K562 (cell line): ENCODE measurements around the gene TMEM88. TPM values are rescaled to one million over a fixed set of nuclear protein-coding genes. Genes with fewer than 3 reads are reported as not detected.

Source experiments
- DIDO1 ChIP-seq: fragments of 450-650 bp; IDR thresholded peaks from 2 replicates; pipeline ENCODE4 v1.6.1; 2016; ENCODE audit warnings: low read depth, missing biosample characterization, missing genetic modification characterization
- GABPB1 ChIP-seq: sonication (generic); formaldehyde crosslinking; IDR thresholded peaks from 2 replicates; pipeline ENCODE4 v1.8.0; 2022; ENCODE audit warnings: mild to moderate bottlenecking, missing genetic modification reagents
- HNRNPH1 ChIP-seq: fragments of 200-400 bp; formaldehyde crosslinking; optimal IDR thresholded peaks from 2 replicates; pipeline ENCODE3; 2017; ENCODE audit warnings: low read depth, mild to moderate bottlenecking, low read length, moderate library complexity
- MCM7 ChIP-seq, 2 experiments: fragments of 450-650 bp; IDR thresholded peaks; 2 replicates each; pipeline ENCODE4 v1.6.1; 2016 to 2018
- NR0B1 ChIP-seq: fragments of 450-650 bp; IDR thresholded peaks from one replicate; pipeline ENCODE4 v1.6.1; 2018; ENCODE audit warnings: mild to moderate bottlenecking, moderate library complexity; ENCODE audit not compliant: partially characterized antibody
- NR4A1 ChIP-seq, 2 experiments: fragments of 250-450 bp in 1 of 2; fragments of 450-650 bp in 1 of 2; sonication (Bioruptor Pico) in 1 of 2; IDR thresholded peaks; 2 replicates each; pipeline versions ENCODE4 v1.4.0 to v1.6.1; 2016 to 2020; ENCODE audit warnings: mild to moderate bottlenecking in 2 of 2, missing compliant biosample characterization in 1 of 2, missing genetic modification characterization in 1 of 2, moderate library complexity in 1 of 2
- TEAD2 ChIP-seq: fragments of 450-650 bp; IDR thresholded peaks from 2 replicates; pipeline ENCODE4 v1.6.1; 2016; ENCODE audit warnings: missing genetic modification characterization, control low read depth, missing compliant biosample characterization
- TFAM ChIP-seq: fragments of 250-450 bp; sonication (Bioruptor Pico); conservative IDR thresholded peaks from 2 replicates; pipeline ENCODE4 v1.5.0; 2021; ENCODE audit warnings: mild to moderate bottlenecking, moderate library complexity
- TRIM28 ChIP-seq: fragments of 450-650 bp; IDR thresholded peaks from 2 replicates; pipeline ENCODE4 v1.6.1; 2017
- XRCC5 ChIP-seq: fragments of 200-400 bp; formaldehyde crosslinking; IDR thresholded peaks from 2 replicates; pipeline ENCODE4 v1.6.1; 2017; ENCODE audit warnings: low read depth, mild to moderate bottlenecking, low read length
- ZNF165 ChIP-seq: fragments of 250-450 bp; sonication (Bioruptor Pico); IDR thresholded peaks from 2 replicates; pipeline ENCODE4 v1.4.0; 2020; ENCODE audit warnings: borderline replicate concordance
- ZNF24 ChIP-seq: fragments of 450-650 bp; IDR thresholded peaks from 2 replicates; pipeline ENCODE4 v1.6.1; 2016
- ZNF347 ChIP-seq: fragments of 450-650 bp; formaldehyde crosslinking; IDR thresholded peaks from 2 replicates; pipeline ENCODE4 v1.4.0; 2020; ENCODE audit warnings: low read depth, mild to moderate bottlenecking, moderate library complexity
- ZNF584 ChIP-seq: fragments of 200-800 bp; sonication (Bioruptor generic); IDR thresholded peaks from 2 replicates; pipeline ENCODE4 v1.6.1; 2016; ENCODE audit warnings: low read depth, mild to moderate bottlenecking, missing genetic modification characterization, missing compliant biosample characterization
- polyA plus RNA-seq, 8 experiments: library from polyadenylated mRNA; depleted of rRNA in 4 of 8; stranded (reverse) in 5 of 8; unstranded in 3 of 8; fragments of >200 nt; fragmentation: Nextera tagmentation in 2 of 8; fragmentation: Illumina TruSeq in 1 of 8; extraction: Ambion mirVana in 2 of 8; extraction: Trizol in 1 of 8; gene quantifications; 2 replicates each; pipeline versions ENCODE4 v1.2.1 to v1.2.3, GENCODE V29; 2011 to 2014; ENCODE audit warnings: inconsistent platforms in 1 of 8, missing spikeins in 1 of 8
- total RNA-seq, 7 experiments: library from RNA; depleted of rRNA in 6 of 7; stranded (reverse); fragments of >200 nt in 6 of 7; fragmentation: Illumina TruSeq in 2 of 7; extraction: Trizol in 2 of 7; gene quantifications; 2 replicates each; pipeline versions ENCODE4 v1.2.1 to v1.2.3, GENCODE V29; 2011 to 2021; ENCODE audit warnings: low replicate concordance in 1 of 7
- TF ChIP-seq, protein P1 (sequence below): fragments of 250-450 bp; sonication (Bioruptor Pico); IDR thresholded peaks from 2 replicates; pipeline ENCODE4 v1.8.0; 2022; ENCODE audit warnings: inconsistent platforms
- TF ChIP-seq, protein P2 (sequence below): fragments of 450-650 bp; formaldehyde crosslinking; IDR thresholded peaks from 2 replicates; pipeline ENCODE4 v1.4.0; 2022; ENCODE audit warnings: missing genetic modification characterization
- TF ChIP-seq, protein P3 (sequence below): fragments of 250-450 bp; sonication (Bioruptor Pico); IDR thresholded peaks from 2 replicates; pipeline ENCODE4 v1.4.0; 2020
- TF ChIP-seq, protein P4 (sequence below): sonication (generic); formaldehyde crosslinking; IDR thresholded peaks from 2 replicates; pipeline ENCODE4 v1.8.0; 2023; ENCODE audit warnings: mild to moderate bottlenecking, missing genetic modification reagents

TMEM88 gene
- total and polyA plus RNA-seq, 9 of the 15 experiments (the other 6 are each of a cell fraction or from before 2014, with no cell fraction given) = 0.10 to 1.4 (median 0.36) TPM; not detected in 3

DNA sequence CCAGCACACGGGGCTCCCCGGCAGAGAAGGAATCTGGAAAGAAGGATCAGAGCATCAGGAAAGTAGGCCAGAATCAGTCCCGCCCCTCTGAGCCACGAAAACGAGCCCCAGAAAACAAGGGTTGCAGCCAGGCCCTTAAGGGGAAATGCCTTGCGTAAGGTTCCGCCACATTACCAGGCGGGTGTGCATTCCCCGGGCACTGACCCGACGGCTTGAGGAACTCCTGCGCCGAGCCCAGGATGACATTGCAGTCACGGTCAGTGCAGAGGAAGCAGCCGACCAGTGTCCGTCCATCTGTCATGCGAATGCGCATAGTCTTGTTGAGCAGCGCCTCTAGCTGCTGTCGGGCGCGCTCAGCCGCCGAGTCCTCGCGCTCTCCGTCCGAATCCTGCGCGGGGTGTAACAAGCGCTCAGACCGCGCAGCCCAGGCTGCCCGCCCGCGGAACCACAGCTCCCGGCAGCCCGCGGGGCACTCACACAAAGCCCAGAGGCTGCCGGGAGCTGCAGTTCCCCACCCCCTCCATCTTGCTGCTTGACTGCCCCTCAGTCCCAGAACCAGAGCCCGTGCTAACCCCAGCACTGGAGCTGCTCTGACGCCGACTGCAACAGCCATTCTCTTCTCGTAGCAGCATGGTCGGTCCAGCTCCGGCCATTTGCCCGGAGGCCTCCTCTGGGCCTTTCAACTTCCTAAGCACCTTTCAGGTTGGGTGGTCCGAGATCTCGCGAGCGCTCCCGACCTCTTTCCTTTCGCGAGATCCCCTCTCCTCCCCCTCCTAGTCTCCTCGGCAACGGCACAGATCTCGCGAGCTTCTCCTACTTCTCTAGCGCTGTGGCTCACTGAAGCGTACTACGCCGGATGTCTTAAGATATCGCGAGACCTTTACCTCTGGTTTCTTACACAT is 2.2 kb downstream of the TMEM88 start, which contains the start of gene NAA38 (continued):
- TF ChIP-seq, protein P1, sequence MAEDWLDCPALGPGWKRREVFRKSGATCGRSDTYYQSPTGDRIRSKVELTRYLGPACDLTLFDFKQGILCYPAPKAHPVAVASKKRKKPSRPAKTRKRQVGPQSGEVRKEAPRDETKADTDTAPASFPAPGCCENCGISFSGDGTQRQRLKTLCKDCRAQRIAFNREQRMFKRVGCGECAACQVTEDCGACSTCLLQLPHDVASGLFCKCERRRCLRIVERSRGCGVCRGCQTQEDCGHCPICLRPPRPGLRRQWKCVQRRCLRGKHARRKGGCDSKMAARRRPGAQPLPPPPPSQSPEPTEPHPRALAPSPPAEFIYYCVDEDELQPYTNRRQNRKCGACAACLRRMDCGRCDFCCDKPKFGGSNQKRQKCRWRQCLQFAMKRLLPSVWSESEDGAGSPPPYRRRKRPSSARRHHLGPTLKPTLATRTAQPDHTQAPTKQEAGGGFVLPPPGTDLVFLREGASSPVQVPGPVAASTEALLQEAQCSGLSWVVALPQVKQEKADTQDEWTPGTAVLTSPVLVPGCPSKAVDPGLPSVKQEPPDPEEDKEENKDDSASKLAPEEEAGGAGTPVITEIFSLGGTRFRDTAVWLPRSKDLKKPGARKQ (CRISPR knock-in tag) = no peak
- TF ChIP-seq, protein P2, sequence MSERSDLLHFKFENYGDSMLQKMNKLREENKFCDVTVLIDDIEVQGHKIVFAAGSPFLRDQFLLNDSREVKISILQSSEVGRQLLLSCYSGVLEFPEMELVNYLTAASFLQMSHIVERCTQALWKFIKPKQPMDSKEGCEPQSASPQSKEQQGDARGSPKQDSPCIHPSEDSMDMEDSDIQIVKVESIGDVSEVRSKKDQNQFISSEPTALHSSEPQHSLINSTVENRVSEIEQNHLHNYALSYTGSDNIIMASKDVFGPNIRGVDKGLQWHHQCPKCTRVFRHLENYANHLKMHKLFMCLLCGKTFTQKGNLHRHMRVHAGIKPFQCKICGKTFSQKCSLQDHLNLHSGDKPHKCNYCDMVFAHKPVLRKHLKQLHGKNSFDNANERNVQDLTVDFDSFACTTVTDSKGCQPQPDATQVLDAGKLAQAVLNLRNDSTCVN (CRISPR knock-in tag) = no peak
- TF ChIP-seq NR0B1 (no peak), TEAD2 (tag) (no peak), ZNF165 (CRISPR knock-in tag) (no peak), MCM7 (IDR thresholded peaks at IDR 0.05) (no peak), NR4A1 (CRISPR knock-in tag; IDR thresholded peaks at IDR 0.05) (no peak), NR4A1 (tag; IDR thresholded peaks at IDR 0.05) (no peak), TFAM (CRISPR knock-in tag) (no peak), XRCC5 (no peak), ZNF24 (peak; percentile 34; the same call in 1 of the 2 replicates), ZNF347 (no peak), TRIM28 (no peak), ZNF584 (CRISPR knock-in tag) (no peak), HNRNPH1 (no peak), GABPB1 (CRISPR knock-in tag) (peak; percentile 42; the same call in 1 of the 2 replicates), DIDO1 (tag) (no peak)
- TF ChIP-seq, protein P3, sequence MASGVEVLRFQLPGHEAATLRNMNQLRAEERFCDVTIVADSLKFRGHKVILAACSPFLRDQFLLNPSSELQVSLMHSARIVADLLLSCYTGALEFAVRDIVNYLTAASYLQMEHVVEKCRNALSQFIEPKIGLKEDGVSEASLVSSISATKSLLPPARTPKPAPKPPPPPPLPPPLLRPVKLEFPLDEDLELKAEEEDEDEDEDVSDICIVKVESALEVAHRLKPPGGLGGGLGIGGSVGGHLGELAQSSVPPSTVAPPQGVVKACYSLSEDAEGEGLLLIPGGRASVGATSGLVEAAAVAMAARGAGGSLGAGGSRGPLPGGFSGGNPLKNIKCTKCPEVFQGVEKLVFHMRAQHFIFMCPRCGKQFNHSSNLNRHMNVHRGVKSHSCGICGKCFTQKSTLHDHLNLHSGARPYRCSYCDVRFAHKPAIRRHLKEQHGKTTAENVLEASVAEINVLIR = no peak
- TF ChIP-seq, protein P4, sequence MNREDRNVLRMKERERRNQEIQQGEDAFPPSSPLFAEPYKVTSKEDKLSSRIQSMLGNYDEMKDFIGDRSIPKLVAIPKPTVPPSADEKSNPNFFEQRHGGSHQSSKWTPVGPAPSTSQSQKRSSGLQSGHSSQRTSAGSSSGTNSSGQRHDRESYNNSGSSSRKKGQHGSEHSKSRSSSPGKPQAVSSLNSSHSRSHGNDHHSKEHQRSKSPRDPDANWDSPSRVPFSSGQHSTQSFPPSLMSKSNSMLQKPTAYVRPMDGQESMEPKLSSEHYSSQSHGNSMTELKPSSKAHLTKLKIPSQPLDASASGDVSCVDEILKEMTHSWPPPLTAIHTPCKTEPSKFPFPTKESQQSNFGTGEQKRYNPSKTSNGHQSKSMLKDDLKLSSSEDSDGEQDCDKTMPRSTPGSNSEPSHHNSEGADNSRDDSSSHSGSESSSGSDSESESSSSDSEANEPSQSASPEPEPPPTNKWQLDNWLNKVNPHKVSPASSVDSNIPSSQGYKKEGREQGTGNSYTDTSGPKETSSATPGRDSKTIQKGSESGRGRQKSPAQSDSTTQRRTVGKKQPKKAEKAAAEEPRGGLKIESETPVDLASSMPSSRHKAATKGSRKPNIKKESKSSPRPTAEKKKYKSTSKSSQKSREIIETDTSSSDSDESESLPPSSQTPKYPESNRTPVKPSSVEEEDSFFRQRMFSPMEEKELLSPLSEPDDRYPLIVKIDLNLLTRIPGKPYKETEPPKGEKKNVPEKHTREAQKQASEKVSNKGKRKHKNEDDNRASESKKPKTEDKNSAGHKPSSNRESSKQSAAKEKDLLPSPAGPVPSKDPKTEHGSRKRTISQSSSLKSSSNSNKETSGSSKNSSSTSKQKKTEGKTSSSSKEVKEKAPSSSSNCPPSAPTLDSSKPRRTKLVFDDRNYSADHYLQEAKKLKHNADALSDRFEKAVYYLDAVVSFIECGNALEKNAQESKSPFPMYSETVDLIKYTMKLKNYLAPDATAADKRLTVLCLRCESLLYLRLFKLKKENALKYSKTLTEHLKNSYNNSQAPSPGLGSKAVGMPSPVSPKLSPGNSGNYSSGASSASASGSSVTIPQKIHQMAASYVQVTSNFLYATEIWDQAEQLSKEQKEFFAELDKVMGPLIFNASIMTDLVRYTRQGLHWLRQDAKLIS = peak; percentile 80; the same call in 1 of the 2 replicates
